Fibroblast of skin of right quadriceps (primary cell): Measurements from ENCODE around the gene ZNF438.

ENCODE experiments used
- DNase-seq: peaks from one replicate; pipeline ENCODE4 v3.0.0-alpha.2; 2013

ZNF438 gene

GRCh38 chr10:31011017-31011664, 20.5 kb downstream of the ZNF438 start:
- DNase-seq = no peak

- DNase-seq = no peak
Measured at GRCh38 chr10:31010062-31010461, 21.6 kb downstream of the ZNF438 start.

GRCh38 chr10:31005895-31006294, 25.8 kb downstream of the ZNF438 start:
- no peak for DNase-seq

- peak; percentile 84 for DNase-seq
Measured at GRCh38 chr10:31004611-31005193, 27.0 kb downstream of the ZNF438 start.

GRCh38 chr10:31001740-31002139, 29.9 kb downstream of the ZNF438 start:
- DNase-seq = no peak

- DNase-seq = no peak
Measured at GRCh38 chr10:31000867-31001266, 30.8 kb downstream of the ZNF438 start.

GRCh38 chr10:31000071-31000782, 31.4 kb downstream of the ZNF438 start:
- no peak for DNase-seq

- DNase-seq = peak; percentile 50
Measured at GRCh38 chr10:30999070-30999712, 32.5 kb downstream of the ZNF438 start.

- no peak for DNase-seq
Measured at GRCh38 chr10:30997536-30998235, 34.0 kb downstream of the ZNF438 start.

- peak; percentile 38 for DNase-seq
Measured at GRCh38 chr10:30996481-30997005, 35.1 kb downstream of the ZNF438 start.

GRCh38 chr10:30995081-30995770, 36.4 kb downstream of the ZNF438 start:
- DNase-seq = no peak

- DNase-seq = no peak
Measured at GRCh38 chr10:30993155-30993554, 38.5 kb downstream of the ZNF438 start.

GRCh38 chr10:30992681-30993080, 39.0 kb downstream of the ZNF438 start:
- no peak for DNase-seq

GRCh38 chr10:30991647-30992011, 40.0 kb downstream of the ZNF438 start:
- no peak for DNase-seq

- DNase-seq = no peak
Measured at GRCh38 chr10:30990971-30991646, 40.6 kb downstream of the ZNF438 start.

- no peak for DNase-seq
Measured at GRCh38 chr10:30990351-30990750, 41.3 kb downstream of the ZNF438 start.

- no peak for DNase-seq
Measured at GRCh38 chr10:30988831-30989435, 42.7 kb downstream of the ZNF438 start.

- no peak for DNase-seq
Measured at GRCh38 chr10:30987463-30987862, 44.2 kb downstream of the ZNF438 start.

GRCh38 chr10:30986053-30986555, 45.6 kb downstream of the ZNF438 start:
- peak; percentile 78 for DNase-seq

- DNase-seq = peak; percentile 77
Measured at GRCh38 chr10:30985512-30985911, 46.2 kb downstream of the ZNF438 start.
